ENCODE results near the gene PTCH1. TPM values are rescaled to one million over a fixed set of nuclear protein-coding genes. Genes with fewer than 3 reads are reported as not detected.

PTCH1 gene
- total RNA-seq, 1 experiment from 2014 or later = 33.4 TPM

- intact Hi-C loops (cut with micrococcal nuclease; ENCODE audit: unreplicated experiment) = loop anchor here (5.0 to 10.0 kb wide), 2 partner anchors 372 to 1120 kb away; partner anchors contain the start of gene ERCC6L2
- Histone ChIP-seq H3K27ac (no peak overlapping the region), H3F3A (ENCODE audit: insufficient read depth, low read depth) (peaks cover 11% of the 10 kb centered on the region; the same call in 1 of the 2 replicates), H3K36me3 (ENCODE audit: low read depth) (no peaks in the 10 kb centered on the region), H3K4me3 (peak overlapping the region; percentile 98), H3K27me3 (ENCODE audit: insufficient read depth, low read depth) (no peaks in the 10 kb centered on the region), H3K9me2 (ENCODE audit: insufficient read depth) (no peaks in the 10 kb centered on the region), H4K20me1 (ENCODE audit: insufficient read depth) (no peaks in the 10 kb centered on the region), H3K4me2 (peak overlapping the region; percentile 79), H3K9me3 (ENCODE audit: insufficient read depth, low read depth) (no peaks in the 10 kb centered on the region), H3K79me2 (ENCODE audit: low read depth) (peaks cover 30% of the 10 kb centered on the region), H2AFZ (peak overlapping the region; percentile 71), H3K4me1 (replicated peaks; ENCODE audit: insufficient read depth) (peaks cover 22% of the 10 kb centered on the region)
- TSS peak; percentile 19 for BruUV-seq (replicated peaks)
- DNase-seq = no peak
- no peak for TF ChIP-seq CTCF (conservative IDR thresholded peaks at IDR 0.05)
- TF ChIP-seq EZH2 (IDR thresholded peaks at IDR 0.05; ENCODE audit: low read depth) = no peak
- POLR2A ChIA-PET (ENCODE audit: unreplicated experiment) = no interaction called here
- CTCF ChIA-PET = no interaction called here
Observed at GRCh38 chr9:95505072-95505716, 11.6 kb downstream of the PTCH1 start.

GRCh38 chr9:95504053-95504963 is 12.5 kb downstream of the PTCH1 start:
- peaks cover 10% of the 10 kb centered on the region; the same call in 1 of the 2 replicates for H3F3A ChIP-seq (ENCODE audit: insufficient read depth, low read depth)
- ChIA-PET POLR2A (ENCODE audit: unreplicated experiment) (interaction anchor here (0.6 to 0.7 kb wide), 2 partner anchors 9 to 209 kb away, joined by 5 to 9 read pairs; no protein-coding TSS in a partner anchor), CTCF (no interaction called here)
- peaks cover 30% of the 10 kb centered on the region for H3K4me1 ChIP-seq (replicated peaks; ENCODE audit: insufficient read depth)
- no peaks in the 10 kb centered on the region for H4K20me1 ChIP-seq (ENCODE audit: insufficient read depth)
- H2AFZ ChIP-seq = no peak overlapping the region
- H3K27me3 ChIP-seq (ENCODE audit: insufficient read depth, low read depth) = no peaks in the 10 kb centered on the region
- no peak for TF ChIP-seq CTCF (conservative IDR thresholded peaks at IDR 0.05)
- H3K27ac ChIP-seq = peak overlapping the region; percentile 26; the same call in 1 of the 2 replicates
- H3K9me3 ChIP-seq (ENCODE audit: insufficient read depth, low read depth) = no peaks in the 10 kb centered on the region
- H3K4me2 ChIP-seq = peak overlapping the region; percentile 79
- no peaks in the 10 kb centered on the region for H3K36me3 ChIP-seq (ENCODE audit: low read depth)
- H3K9me2 ChIP-seq (ENCODE audit: insufficient read depth) = no peaks in the 10 kb centered on the region
- H3K4me3 ChIP-seq = peak overlapping the region; percentile 98; the same call in 1 of the 2 replicates
- DNase-seq = peak in 1 of 2 experiments; percentile 76
- BruUV-seq (replicated peaks) = no TSS peak
- peaks cover 30% of the 10 kb centered on the region for H3K79me2 ChIP-seq (ENCODE audit: low read depth)
- intact Hi-C loops (cut with micrococcal nuclease; ENCODE audit: unreplicated experiment) = loop anchor here (10.0 kb wide), 1 partner anchor 1120 kb away; no protein-coding TSS in a partner anchor

GRCh38 chr9:95503369-95503768 is 13.4 kb downstream of the PTCH1 start:
- H3K4me2 ChIP-seq = no peak overlapping the region
- H2AFZ ChIP-seq = no peak overlapping the region
- intact Hi-C loops (cut with micrococcal nuclease; ENCODE audit: unreplicated experiment) = loop anchor here (10.0 kb wide), 1 partner anchor 1121 kb away; no protein-coding TSS in a partner anchor
- peaks cover 10% of the 10 kb centered on the region; the same call in 1 of the 2 replicates for H3F3A ChIP-seq (ENCODE audit: insufficient read depth, low read depth)
- H3K27me3 ChIP-seq (ENCODE audit: insufficient read depth, low read depth) = no peaks in the 10 kb centered on the region
- CTCF ChIA-PET = no interaction called here
- no peak for DNase-seq
- H4K20me1 ChIP-seq (ENCODE audit: insufficient read depth) = no peaks in the 10 kb centered on the region
- TF ChIP-seq EZH2 (IDR thresholded peaks at IDR 0.05; ENCODE audit: low read depth) (no peak), CTCF (conservative IDR thresholded peaks at IDR 0.05) (no peak)
- H3K27ac ChIP-seq = no peak overlapping the region
- BruUV-seq (replicated peaks) = no TSS peak
- H3K4me3 ChIP-seq = no peak overlapping the region
- H3K9me3 ChIP-seq (ENCODE audit: insufficient read depth, low read depth) = no peaks in the 10 kb centered on the region
- H3K9me2 ChIP-seq (ENCODE audit: insufficient read depth) = no peaks in the 10 kb centered on the region
- POLR2A ChIA-PET (ENCODE audit: unreplicated experiment) = interaction anchor here (0.6 to 0.7 kb wide), 2 partner anchors 10 to 210 kb away, joined by 5 to 9 read pairs; no protein-coding TSS in a partner anchor
- peaks cover 30% of the 10 kb centered on the region for H3K79me2 ChIP-seq (ENCODE audit: low read depth)
- peaks cover 31% of the 10 kb centered on the region for H3K4me1 ChIP-seq (replicated peaks; ENCODE audit: insufficient read depth)
- no peaks in the 10 kb centered on the region for H3K36me3 ChIP-seq (ENCODE audit: low read depth)

Data from PC-9 (cell line).